Parathyroid adenoma (tissue), 2 donors: ENCODE measurements around the gene BTG4.

Source experiments
- H2AFZ ChIP-seq: fragments of 300-600 bp; sonication (generic); one replicate; pipeline ENCODE4 v1.7.0; 2017; ENCODE audit warnings: antibody characterized with exemption, mild to moderate bottlenecking
- H3K27ac ChIP-seq: fragments of 300-600 bp; sonication (generic); one replicate; pipeline ENCODE4 v1.7.0; 2017
- H3K27me3 ChIP-seq: fragments of 300-600 bp; sonication (generic); one replicate; pipeline ENCODE4 v1.7.0; 2017; ENCODE audit warnings: low read length; ENCODE audit not compliant: control insufficient read depth, insufficient read depth
- H3K36me3 ChIP-seq: fragments of 300-600 bp; sonication (generic); one replicate; pipeline ENCODE4 v1.7.0; 2017; ENCODE audit warnings: low read length; ENCODE audit not compliant: control insufficient read depth, insufficient read depth
- H3K4me1 ChIP-seq: fragments of 300-600 bp; sonication (generic); one replicate; pipeline ENCODE4 v1.7.0; 2017; ENCODE audit warnings: control low read depth
- H3K4me2 ChIP-seq: fragments of 300-600 bp; sonication (generic); one replicate; pipeline ENCODE4 v1.7.0; 2017; ENCODE audit warnings: low read length
- H3K4me3 ChIP-seq: fragments of 300-600 bp; sonication (generic); one replicate; pipeline ENCODE4 v1.7.0; 2017; ENCODE audit warnings: low read depth, low read length
- H3K79me2 ChIP-seq: fragments of 300-600 bp; sonication (generic); one replicate; pipeline ENCODE4 v1.7.0; 2017; ENCODE audit warnings: control low read depth
- H3K9ac ChIP-seq: fragments of 300-600 bp; sonication (generic); one replicate; pipeline ENCODE4 v1.7.0; 2017; ENCODE audit warnings: mild to moderate bottlenecking
- H3K9me3 ChIP-seq: fragments of 300-600 bp; sonication (generic); one replicate; pipeline ENCODE4 v1.7.0; 2017; ENCODE audit warnings: low read length; ENCODE audit not compliant: control insufficient read depth
- CTCF ChIP-seq: fragments of 300-600 bp; sonication (generic); IDR thresholded peaks from one replicate; pipeline ENCODE4 v1.7.0; 2017; ENCODE audit warnings: antibody characterized with exemption, mild to moderate bottlenecking
- donor health status: primary hyperparathyroidism.

BTG4 gene

DNA sequence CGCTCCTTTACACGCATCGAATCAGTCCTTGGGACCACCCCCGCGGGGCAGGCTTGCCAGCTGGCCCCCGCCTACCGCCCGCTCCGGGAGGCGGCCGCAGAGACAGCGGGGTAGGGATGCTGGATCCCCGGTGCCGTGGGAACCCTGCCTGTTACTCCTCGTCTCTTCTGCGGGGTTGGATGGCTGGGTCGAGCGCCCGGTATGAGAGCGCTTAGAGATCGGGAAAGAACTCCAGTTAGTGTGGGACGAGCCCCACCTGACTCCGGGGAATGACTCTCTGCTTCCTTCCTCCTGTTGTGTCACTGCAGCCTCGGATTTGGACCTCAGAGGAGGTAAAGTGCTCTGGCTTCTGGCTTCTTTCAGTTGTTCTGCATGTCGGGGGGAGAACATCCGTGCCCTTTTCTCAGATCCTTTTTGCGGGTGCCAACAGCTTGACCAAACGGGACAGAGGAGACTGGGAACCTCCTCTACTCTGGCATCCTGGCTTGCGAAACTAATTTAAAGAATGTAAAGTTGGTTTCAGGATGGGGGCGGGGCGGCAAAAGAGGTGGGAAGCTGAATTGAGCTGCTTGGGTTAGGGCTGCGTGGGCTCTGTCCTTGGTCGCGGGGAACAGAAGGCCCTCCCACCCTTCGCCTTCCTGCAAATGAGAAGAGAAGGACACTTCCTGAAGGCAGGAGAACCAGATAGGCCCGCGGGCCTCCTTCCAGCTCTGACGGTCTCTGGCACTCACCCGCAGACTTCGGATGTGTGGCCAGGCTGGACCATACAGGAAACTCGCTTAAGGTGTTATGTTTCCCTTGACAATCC is 29.3 kb upstream of the BTG4 start:
- Histone ChIP-seq H3K4me3 (peak overlapping the region; percentile 44), H3K36me3 (no peaks in the 10 kb centered on the region), H3K79me2 (no peaks in the 10 kb centered on the region), H3K27me3 (no peaks in the 10 kb centered on the region), H3K9me3 (no peaks in the 10 kb centered on the region), H3K9ac (no peak overlapping the region), H3K4me1 (no peaks in the 10 kb centered on the region), H3K4me2 (peak overlapping the region; percentile 65), H3K27ac (peak overlapping the region; percentile 49), H2AFZ (peak overlapping the region; percentile 83)
- TF ChIP-seq CTCF = no peak

DNA sequence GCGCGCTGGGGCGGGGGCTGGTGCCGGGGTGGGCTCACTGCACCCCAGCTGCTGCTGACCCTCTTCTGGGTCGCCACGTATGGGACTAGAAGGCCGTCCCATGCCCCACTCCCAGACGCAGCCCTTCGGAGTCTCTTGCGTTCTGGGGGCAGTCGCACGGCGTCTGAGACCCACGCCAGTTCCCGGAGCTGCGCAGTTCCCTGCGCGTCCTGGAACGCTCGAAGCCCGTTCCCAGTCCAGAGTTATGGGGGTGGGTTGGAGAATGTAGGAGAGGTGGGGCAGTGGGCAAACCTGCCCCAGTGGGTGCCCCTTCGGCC is 28.7 kb upstream of the BTG4 start:
- Histone ChIP-seq H3K79me2 (no peaks in the 10 kb centered on the region), H3K9ac (no peak overlapping the region), H3K4me2 (peak overlapping the region; percentile 65), H3K9me3 (no peaks in the 10 kb centered on the region), H3K36me3 (no peaks in the 10 kb centered on the region), H2AFZ (peak overlapping the region; percentile 83), H3K4me3 (peak overlapping the region; percentile 44), H3K4me1 (no peaks in the 10 kb centered on the region), H3K27me3 (no peaks in the 10 kb centered on the region), H3K27ac (peak overlapping the region; percentile 49)
- no peak for TF ChIP-seq CTCF

GRCh38 chr11:111540114-111540936 is 28.1 kb upstream of the BTG4 start, which contains the start of gene LAYN:
Gene LAYN (plus strand): TSS chr11:111540720. CDS start chr11:111540844, 124 bp downstream.
- Histone ChIP-seq H3K36me3 (no peaks in the 10 kb centered on the region), H3K27ac (peak within 1 kb of the TSS; percentile 49), H3K27me3 (no peaks in the 10 kb centered on the region), H3K9me3 (no peaks in the 10 kb centered on the region), H3K9ac (no peak within 1 kb of the TSS), H2AFZ (peak within 1 kb of the TSS; percentile 83), H3K4me3 (peak within 1 kb of the TSS; percentile 44), H3K4me2 (peak within 1 kb of the TSS; percentile 65), H3K4me1 (no peaks in the 10 kb centered on the region), H3K79me2 (no peaks in the 10 kb centered on the region)
- no peak for TF ChIP-seq CTCF

DNA sequence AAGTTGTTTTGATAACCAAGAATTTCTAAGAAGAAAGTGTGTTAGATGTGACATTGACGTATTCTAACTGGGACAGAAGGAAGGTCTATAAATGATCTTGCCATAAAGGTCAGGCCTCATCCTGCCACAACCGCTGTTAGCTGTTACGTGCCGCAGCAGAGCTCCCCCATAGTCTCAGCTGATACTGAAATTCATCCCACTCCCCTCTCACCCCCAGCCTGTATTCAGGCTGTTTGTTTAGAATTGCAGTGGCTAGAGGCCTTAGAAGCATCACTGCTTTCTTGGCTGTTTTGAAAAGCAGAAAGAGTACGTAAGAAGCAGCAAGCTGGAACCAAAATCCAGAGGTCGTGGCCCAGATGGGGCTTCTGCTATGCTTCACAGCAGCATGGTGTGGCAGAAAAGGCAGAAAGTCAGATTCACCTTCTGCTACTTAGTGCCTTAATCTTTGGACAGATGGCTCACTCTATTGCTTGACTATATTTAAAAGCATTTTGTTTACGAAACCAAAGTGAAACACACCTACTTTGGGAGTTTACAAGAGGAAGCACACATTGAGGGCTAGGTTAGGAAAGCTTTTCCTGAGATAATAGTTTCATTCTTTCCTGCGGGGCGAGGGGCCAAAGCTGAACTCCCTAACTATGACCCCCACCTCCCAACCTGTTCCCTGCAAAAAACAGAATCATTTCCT is 27.4 kb upstream of the BTG4 start:
- H3K4me3 ChIP-seq = no peak overlapping the region
- no peaks in the 10 kb centered on the region for H3K4me1 ChIP-seq
- no peak overlapping the region for H3K27ac ChIP-seq
- no peak overlapping the region for H3K9ac ChIP-seq
- no peak overlapping the region for H3K4me2 ChIP-seq
- no peak for TF ChIP-seq CTCF
- no peaks in the 10 kb centered on the region for H3K36me3 ChIP-seq
- no peak overlapping the region for H2AFZ ChIP-seq
- no peaks in the 10 kb centered on the region for H3K27me3 ChIP-seq
- no peaks in the 10 kb centered on the region for H3K79me2 ChIP-seq
- H3K9me3 ChIP-seq = no peaks in the 10 kb centered on the region
